WERI-Rb-1 (cell line): Measurements from ENCODE around the gene NT5DC4.

Source experiments
- DNase-seq: peaks from one replicate; pipeline ENCODE4 v3.0.0-alpha.2; 2020
- H3K27ac ChIP-seq: fragments of 250-450 bp; sonication (Bioruptor Pico); 2 replicates; pipeline ENCODE4 v1.5.1; 2020; ENCODE audit warnings: mild to moderate bottlenecking, moderate library complexity
- H3K27me3 ChIP-seq: fragments of 250-450 bp; sonication (Bioruptor Pico); 2 replicates; pipeline ENCODE4 v1.5.1; 2021; ENCODE audit warnings: mild to moderate bottlenecking, low read depth, moderate library complexity; ENCODE audit not compliant: insufficient read depth, severe bottlenecking
- H3K36me3 ChIP-seq: fragments of 250-450 bp; sonication (Bioruptor Pico); 2 replicates; pipeline ENCODE4 v1.5.1; 2020; ENCODE audit warnings: mild to moderate bottlenecking, moderate library complexity
- H3K4me3 ChIP-seq: 2 replicates; pipeline ENCODE4 v1.5.1; 2011; ENCODE audit warnings: low read depth, mild to moderate bottlenecking, control low read depth, low read length
- H3K9me3 ChIP-seq: fragments of 250-450 bp; sonication (Bioruptor Pico); 2 replicates; pipeline ENCODE4 v1.5.1; 2021; ENCODE audit warnings: mild to moderate bottlenecking, moderate library complexity; ENCODE audit not compliant: severe bottlenecking
- CTCF ChIP-seq: IDR thresholded peaks from 2 replicates; pipeline ENCODE4 v1.5.1; 2011; ENCODE audit warnings: low read depth, mild to moderate bottlenecking, control low read depth, inconsistent platforms, low read length

The NT5DC4 gene

GRCh38 chr2:112772911-112773475 is 52.2 kb downstream of the NT5DC4 start:
- Histone ChIP-seq H3K27ac (no peak overlapping the region), H3K4me3 (no peak overlapping the region), H3K27me3 (no peaks in the 10 kb centered on the region), H3K36me3 (no peaks in the 10 kb centered on the region), H3K9me3 (no peaks in the 10 kb centered on the region)
- DNase-seq, result no peak
- no peak for TF ChIP-seq CTCF

GRCh38 chr2:112773556-112773955 is 52.7 kb downstream of the NT5DC4 start:
- no peak overlapping the region for H3K27ac ChIP-seq
- no peaks in the 10 kb centered on the region for H3K9me3 ChIP-seq
- H3K36me3 ChIP-seq, result no peaks in the 10 kb centered on the region
- no peak overlapping the region for H3K4me3 ChIP-seq
- H3K27me3 ChIP-seq, result no peaks in the 10 kb centered on the region
- no peak for DNase-seq
- TF ChIP-seq CTCF, result no peak

GRCh38 chr2:112774536-112775285 is 53.9 kb downstream of the NT5DC4 start:
- no peaks in the 10 kb centered on the region for H3K9me3 ChIP-seq
- no peak overlapping the region for H3K4me3 ChIP-seq
- H3K27ac ChIP-seq, result no peak overlapping the region
- no peak for TF ChIP-seq CTCF
- no peak for DNase-seq
- H3K36me3 ChIP-seq, result no peaks in the 10 kb centered on the region
- H3K27me3 ChIP-seq, result no peaks in the 10 kb centered on the region

- no peak overlapping the region for H3K4me3 ChIP-seq
- H3K36me3 ChIP-seq, result no peaks in the 10 kb centered on the region
- no peak for TF ChIP-seq CTCF
- no peaks in the 10 kb centered on the region for H3K27me3 ChIP-seq
- H3K9me3 ChIP-seq, result no peaks in the 10 kb centered on the region
- H3K27ac ChIP-seq, result no peak overlapping the region
- no peak for DNase-seq
These were observed 55.3 kb downstream of the NT5DC4 start for GRCh38 chr2:112776113-112776512.

- no peak for TF ChIP-seq CTCF
- no peak overlapping the region for H3K27ac ChIP-seq
These were observed 56.2 kb downstream of the NT5DC4 start for GRCh38 chr2:112777036-112777435.

More at GRCh38 chr2:112777036-112777435, 56.2 kb downstream of the NT5DC4 start:
- Histone ChIP-seq H3K9me3 (no peaks in the 10 kb centered on the region), H3K27me3 (no peaks in the 10 kb centered on the region), H3K36me3 (no peaks in the 10 kb centered on the region), H3K4me3 (no peak overlapping the region)
- no peak for DNase-seq
